Right cardiac atrium (tissue), 5 donors: Measurements from ENCODE around the gene ABCG1. TPM values are rescaled to one million over a fixed set of nuclear protein-coding genes. Genes with fewer than 3 reads are reported as not detected.

Experiments used
- ATAC-seq, 2 donors: fragments of 200-7000 bp; cut with Tn5 transposase; one replicate each; pipeline versions ENCODE4 v1.8.0 to v1.9.1; 2020; ENCODE audit warnings: moderate library complexity in 2 of 2, mild to moderate bottlenecking in 1 of 2
- DNase-seq, 3 donors: peaks; one replicate each; pipeline ENCODE4 v3.0.0-alpha.2; 2020
- H3K27ac ChIP-seq: one replicate; pipeline ENCODE4 v1.5.1; 2013; ENCODE audit warnings: mild to moderate bottlenecking, low read length, control low read depth, moderate library complexity
- H3K27me3 ChIP-seq: one replicate; pipeline ENCODE4 v1.6.1; 2013; ENCODE audit not compliant: control insufficient read depth, insufficient read depth
- H3K4me1 ChIP-seq: one replicate; pipeline ENCODE4 v1.6.1; 2013; ENCODE audit warnings: low read length; ENCODE audit not compliant: control insufficient read depth, insufficient read depth
- H3K4me3 ChIP-seq: one replicate; pipeline ENCODE4 v1.5.1; 2013; ENCODE audit warnings: low read length, control low read depth
- H3K9me3 ChIP-seq: one replicate; pipeline ENCODE4 v1.6.1; 2013; ENCODE audit warnings: low read length; ENCODE audit not compliant: control insufficient read depth
- WGBS: extraction: QIAGEN DNeasy Blood & Tissue Kit; methylation state at CpG from one replicate; pipeline ENCODE4 v1.1.7; 2013; 5-methylcytosine and 5-hydroxymethylcytosine counted together
- intact Hi-C, 4 donors: fragments of 100-400 bp; cut with DNase I; formaldehyde crosslinking; loops; one replicate each; pipeline versions ENCODE4 v1.11.0 to v1.14.0; 2022 to 2023
- polyA plus RNA-seq: library from polyadenylated mRNA; stranded (reverse); fragments of 200-250 nt; gene quantifications from one replicate; pipeline ENCODE4 v1.2.3, GENCODE V29; 2013
- total RNA-seq, 4 donors: library from RNA; stranded (reverse); fragmentation: NEBNext Ultra II Directional; extraction: Animal tissue kit (Norgen Biotek cat#: 25700); gene quantifications; one replicate each; pipeline ENCODE4 v1.2.1, GENCODE V29; 2021
- donor health status: healthy with polysubstance abuse.
- donor health status: DM: no; HTN: yes; CAD: no.
- donor health status: DM: no; HTN: no; CAD: no.
- donor health status: DM: no; HTN: yes; CAD: no; lungs with severe emphysema.
- donor health status: DM: yes; HTN: yes; CAD: no.

ABCG1 gene
- total and polyA plus RNA-seq, 5 donors = 3.6 to 11.5 (median 5.7) TPM

DNA sequence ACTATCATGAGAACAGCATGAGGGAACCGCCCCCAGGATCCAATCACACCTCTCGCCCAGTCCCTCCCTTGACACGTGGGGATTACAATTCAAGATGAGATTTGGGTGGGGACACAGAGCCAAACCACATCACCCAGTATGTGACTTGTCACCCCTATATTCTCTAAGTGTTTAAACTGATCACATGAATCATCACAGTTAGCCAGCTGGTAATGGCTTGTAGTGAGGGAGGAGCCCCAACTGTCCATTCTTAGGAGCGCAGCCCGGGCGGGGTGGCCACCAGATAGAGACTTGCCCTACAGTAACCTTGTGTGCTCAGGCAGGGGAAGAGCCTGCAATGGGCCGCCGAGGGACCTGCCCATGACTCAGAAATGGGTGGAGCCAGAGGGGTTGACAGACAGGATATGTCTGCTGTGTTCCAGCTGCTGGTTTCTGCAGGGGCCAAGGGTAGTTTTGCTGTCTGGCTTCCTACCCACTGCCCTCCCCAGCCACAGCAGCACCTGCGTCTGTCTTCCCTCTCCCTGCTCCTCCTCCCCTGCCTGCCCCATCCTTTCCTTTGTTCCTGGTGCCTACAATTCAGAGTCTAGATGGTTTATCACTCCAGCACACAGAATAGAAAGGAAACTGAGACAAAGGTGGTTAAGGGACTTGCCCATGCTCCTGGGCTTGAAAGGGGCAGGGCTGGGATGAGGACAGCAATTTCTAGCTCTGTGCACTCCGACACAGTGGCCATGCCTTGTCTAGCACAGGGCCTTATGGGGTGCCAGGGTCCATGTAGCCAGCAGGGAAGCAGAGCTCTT, 9.2 kb downstream of the ABCG1 start:
- H3K4me1 ChIP-seq = peaks cover 21% of the 10 kb centered on the region
- peak; percentile 95 to 98 for ATAC-seq

GRCh38 chr21:42228709-42229220, 9.8 kb downstream of the ABCG1 start:
- Histone ChIP-seq H3K27ac (peak overlapping the region; percentile 61), H3K9me3 (no peaks in the 10 kb centered on the region), H3K4me1 (peaks cover 25% of the 10 kb centered on the region), H3K4me3 (no peak overlapping the region), H3K27me3 (no peaks in the 10 kb centered on the region)
- intact Hi-C loops = no loop called here
- 94% methylated on average over 11 of the region's 11 CpGs for WGBS
- DNase-seq (no peak), ATAC-seq (no peak)

More for the DNA sequence above, 9.2 kb downstream of the ABCG1 start:
- WGBS = 35% methylated on average over 10 of the region's 10 CpGs
- no peaks in the 10 kb centered on the region for H3K27me3 ChIP-seq
- no peaks in the 10 kb centered on the region for H3K9me3 ChIP-seq
- H3K4me3 ChIP-seq = no peak overlapping the region
- peak overlapping the region; percentile 61 for H3K27ac ChIP-seq
- intact Hi-C loops = no loop called here
- DNase-seq = peak; percentile 87 to 94 (median 93)

- H3K27ac ChIP-seq = no peak overlapping the region
Measured at GRCh38 chr21:42229676-42230075, 10.7 kb downstream of the ABCG1 start.

DNA sequence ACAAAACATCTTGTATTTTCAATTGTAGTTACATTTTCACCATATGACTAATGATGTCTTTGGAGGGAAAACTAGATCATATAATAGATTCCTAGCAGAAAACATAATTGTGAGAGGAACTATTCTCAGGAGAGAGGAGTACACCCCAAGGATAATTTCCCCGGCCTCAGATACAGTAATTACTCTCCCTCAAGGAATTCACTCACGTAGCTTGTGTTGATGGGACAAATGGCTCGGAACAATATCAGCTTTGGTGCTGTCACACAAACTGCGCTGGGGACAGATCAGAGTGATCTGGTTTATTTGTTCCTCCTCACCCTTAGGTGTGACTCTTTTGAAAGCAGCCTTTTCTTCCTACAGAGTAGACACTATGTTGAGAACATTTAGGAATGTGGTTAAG, 11.2 kb downstream of the ABCG1 start:
- WGBS = 85% methylated on average over 4 of the region's 4 CpGs
- Histone ChIP-seq H3K4me1 (peaks cover 32% of the 10 kb centered on the region), H3K9me3 (no peaks in the 10 kb centered on the region), H3K27ac (no peak overlapping the region), H3K27me3 (no peaks in the 10 kb centered on the region), H3K4me3 (no peak overlapping the region)
- DNase-seq = no peak
- no peak for ATAC-seq
- intact Hi-C loops = no loop called here

More at GRCh38 chr21:42229676-42230075, 10.7 kb downstream of the ABCG1 start:
- H3K27me3 ChIP-seq = no peaks in the 10 kb centered on the region
- H3K4me1 ChIP-seq = peaks cover 32% of the 10 kb centered on the region
- ATAC-seq = no peak
- intact Hi-C loops = no loop called here
- no peaks in the 10 kb centered on the region for H3K9me3 ChIP-seq
- no peak for DNase-seq
- H3K4me3 ChIP-seq = no peak overlapping the region
- 69% methylated on average over 7 of the region's 7 CpGs for WGBS

GRCh38 chr21:42230636-42231035, 11.7 kb downstream of the ABCG1 start:
- ATAC-seq (no peak), DNase-seq (no peak)
- no peaks in the 10 kb centered on the region for H3K27me3 ChIP-seq
- peaks cover 32% of the 10 kb centered on the region for H3K4me1 ChIP-seq
- H3K27ac ChIP-seq = no peak overlapping the region
- 68% methylated on average over 13 of the region's 13 CpGs for WGBS
- H3K4me3 ChIP-seq = no peak overlapping the region
- H3K9me3 ChIP-seq = no peaks in the 10 kb centered on the region
- intact Hi-C loops = no loop called here

- peaks cover 36% of the 10 kb centered on the region for H3K4me1 ChIP-seq
- no peak overlapping the region for H3K27ac ChIP-seq
- no peaks in the 10 kb centered on the region for H3K27me3 ChIP-seq
- H3K4me3 ChIP-seq = no peak overlapping the region
- H3K9me3 ChIP-seq = no peaks in the 10 kb centered on the region
- DNase-seq (no peak), ATAC-seq (no peak)
- intact Hi-C loops = no loop called here
- WGBS = 99% methylated on average over 2 of the region's 2 CpGs
Measured at GRCh38 chr21:42231756-42232155, 12.8 kb downstream of the ABCG1 start.

DNA sequence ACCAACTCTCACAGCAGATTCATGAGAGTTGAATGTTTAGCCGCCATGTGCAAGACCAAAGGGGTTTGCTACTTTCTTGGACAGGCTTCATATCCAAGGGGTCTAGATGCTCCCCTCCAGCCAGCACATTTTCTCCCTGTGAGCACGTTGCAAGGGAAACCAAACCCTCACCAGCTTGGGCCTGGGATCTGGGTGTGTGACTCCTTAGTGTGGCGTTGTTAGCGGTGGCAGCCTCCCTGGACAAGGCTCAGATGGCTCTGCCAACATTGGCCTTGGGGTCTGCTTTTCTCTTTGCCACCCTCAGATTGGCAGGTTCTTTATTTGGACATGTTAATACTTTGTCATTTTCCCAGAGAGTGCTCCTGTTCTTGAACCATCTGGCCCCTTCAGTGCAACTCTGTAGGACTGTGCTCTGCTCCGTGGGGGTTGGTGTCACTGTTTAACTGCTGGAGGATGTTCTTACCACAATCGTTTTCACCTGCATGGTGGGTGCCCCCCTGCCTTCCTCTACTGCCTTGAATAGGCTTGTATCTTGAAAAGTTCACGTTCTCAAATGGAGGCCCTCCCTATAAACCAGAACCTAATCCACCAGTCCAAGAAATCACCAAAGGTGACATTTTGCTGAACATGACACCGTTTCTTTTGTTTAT, 13.4 kb downstream of the ABCG1 start:
- WGBS = 83% methylated on average over 8 of the region's 8 CpGs

DNA sequence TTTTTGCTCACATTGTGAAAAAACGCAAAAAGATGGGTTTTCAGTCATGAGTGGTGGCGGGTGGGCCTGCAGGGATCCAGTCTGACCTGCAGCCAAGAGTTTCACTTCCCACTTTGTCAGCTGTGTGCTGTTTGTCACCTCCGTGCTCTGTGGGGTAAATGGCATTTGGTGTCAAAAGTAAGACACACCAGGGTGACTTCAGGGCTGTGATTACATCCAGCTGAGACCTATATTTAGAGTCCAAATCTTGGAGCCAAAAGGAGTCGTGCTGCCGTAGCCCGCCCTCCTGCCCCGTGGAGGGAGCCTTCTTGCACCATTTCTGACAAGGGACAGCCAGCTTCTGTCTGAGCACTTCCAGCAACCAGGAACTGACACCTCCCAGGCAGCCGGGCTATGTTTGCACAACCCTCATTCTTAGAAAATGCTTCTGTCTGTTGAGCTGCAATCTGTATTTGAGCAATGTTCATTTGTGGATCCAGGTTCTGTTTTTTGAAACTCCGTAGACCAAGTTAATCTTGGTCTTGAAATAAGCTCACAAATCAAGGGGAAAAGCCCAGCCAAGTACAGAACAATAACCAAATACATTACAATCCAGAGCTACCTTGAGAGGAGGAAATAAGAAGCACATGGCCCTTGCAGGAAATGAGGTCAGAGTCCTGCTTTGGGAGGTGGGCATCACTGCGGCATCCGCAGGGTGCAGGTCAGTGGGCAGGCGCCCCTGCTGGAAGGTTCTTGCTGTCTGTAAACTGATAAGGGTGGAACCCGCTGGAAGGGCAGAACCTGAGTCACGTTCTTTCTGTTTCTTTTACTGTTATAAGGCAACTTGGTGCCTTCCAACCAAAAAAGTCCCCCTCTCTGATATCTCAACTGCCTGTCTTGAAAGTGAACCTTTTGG, 14.4 kb downstream of the ABCG1 start:
- no peak overlapping the region for H3K4me3 ChIP-seq
- H3K27ac ChIP-seq = peak overlapping the region; percentile 89
- peaks cover 38% of the 10 kb centered on the region for H3K4me1 ChIP-seq
- ATAC-seq (peak; percentile 82 to 83), DNase-seq (peak; percentile 75 to 89 (median 88))
- WGBS = 10% methylated on average over 14 of the region's 14 CpGs
- no peaks in the 10 kb centered on the region for H3K9me3 ChIP-seq
- intact Hi-C loops = no loop called here
- no peaks in the 10 kb centered on the region for H3K27me3 ChIP-seq

More for the DNA sequence above, 13.4 kb downstream of the ABCG1 start:
- DNase-seq (no peak), ATAC-seq (no peak)
- Histone ChIP-seq H3K4me3 (no peak overlapping the region), H3K9me3 (no peaks in the 10 kb centered on the region), H3K27me3 (no peaks in the 10 kb centered on the region), H3K4me1 (peaks cover 40% of the 10 kb centered on the region), H3K27ac (no peak overlapping the region)
- intact Hi-C loops = no loop called here

GRCh38 chr21:42234041-42234440, 15.1 kb downstream of the ABCG1 start:
- Histone ChIP-seq H3K4me1 (peaks cover 32% of the 10 kb centered on the region), H3K9me3 (no peaks in the 10 kb centered on the region), H3K27me3 (no peaks in the 10 kb centered on the region), H3K4me3 (peak overlapping the region; percentile 48), H3K27ac (peak overlapping the region; percentile 89)
- no peak for ATAC-seq
- intact Hi-C loops = no loop called here
- no peak for DNase-seq
- WGBS = 38% methylated on average over 8 of the region's 8 CpGs

DNA sequence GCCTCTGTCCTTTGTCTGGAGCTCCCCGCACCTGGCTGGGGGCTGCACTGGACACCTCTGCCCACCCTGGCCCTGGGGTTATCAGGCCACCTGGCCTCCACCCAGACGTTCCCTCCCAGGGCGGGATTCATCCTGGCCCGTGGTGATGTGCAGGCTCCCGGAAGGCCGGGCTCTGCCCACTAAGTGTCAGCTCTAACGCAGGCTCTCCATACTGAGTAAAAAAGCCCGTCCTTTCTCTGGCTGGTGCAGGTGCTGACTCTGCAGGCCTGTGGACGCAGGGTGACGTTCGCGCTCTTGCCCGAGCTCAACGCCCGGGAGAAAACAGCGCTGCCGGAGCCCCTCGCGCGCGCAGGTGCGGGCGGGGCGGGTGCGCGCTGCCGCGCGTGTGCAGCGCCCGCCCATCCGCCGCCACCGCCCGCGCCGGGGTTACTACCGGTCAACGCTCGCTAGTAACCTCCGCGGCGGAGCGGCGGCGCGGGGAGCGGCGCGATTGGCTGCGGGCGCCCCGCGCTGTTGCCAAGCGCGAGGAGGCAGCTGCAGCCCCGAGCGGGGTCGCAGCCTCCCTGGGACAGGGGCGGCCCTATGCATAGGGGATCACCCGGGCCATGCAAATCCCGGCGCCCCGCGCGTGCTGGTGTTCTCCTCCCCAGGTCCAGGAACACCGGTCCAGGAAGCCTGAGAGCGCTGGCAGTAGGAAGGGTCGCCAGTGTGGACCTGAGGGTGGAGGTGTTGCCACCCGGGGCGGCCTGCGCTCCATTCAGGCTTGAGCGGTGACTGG, 15.7 kb downstream of the ABCG1 start:
- intact Hi-C loops = no loop called here
- DNase-seq = peak; percentile 50 to 89 (median 83)
- Histone ChIP-seq H3K27me3 (no peaks in the 10 kb centered on the region), H3K27ac (peak overlapping the region; percentile 89), H3K4me1 (peaks cover 32% of the 10 kb centered on the region), H3K4me3 (peak overlapping the region; percentile 48), H3K9me3 (no peaks in the 10 kb centered on the region)
- ATAC-seq = peak; percentile 71 to 74
- WGBS = 2% methylated on average over 73 of the region's 73 CpGs
